IPS-NIHi11 (cell line): ENCODE data around the gene GSK3A.

Source experiments
- DNase-seq: peaks from one replicate; pipeline ENCODE4 v3.0.0; 2012; ENCODE audit warnings: mixed read lengths, low spot score

GSK3A gene

DNA sequence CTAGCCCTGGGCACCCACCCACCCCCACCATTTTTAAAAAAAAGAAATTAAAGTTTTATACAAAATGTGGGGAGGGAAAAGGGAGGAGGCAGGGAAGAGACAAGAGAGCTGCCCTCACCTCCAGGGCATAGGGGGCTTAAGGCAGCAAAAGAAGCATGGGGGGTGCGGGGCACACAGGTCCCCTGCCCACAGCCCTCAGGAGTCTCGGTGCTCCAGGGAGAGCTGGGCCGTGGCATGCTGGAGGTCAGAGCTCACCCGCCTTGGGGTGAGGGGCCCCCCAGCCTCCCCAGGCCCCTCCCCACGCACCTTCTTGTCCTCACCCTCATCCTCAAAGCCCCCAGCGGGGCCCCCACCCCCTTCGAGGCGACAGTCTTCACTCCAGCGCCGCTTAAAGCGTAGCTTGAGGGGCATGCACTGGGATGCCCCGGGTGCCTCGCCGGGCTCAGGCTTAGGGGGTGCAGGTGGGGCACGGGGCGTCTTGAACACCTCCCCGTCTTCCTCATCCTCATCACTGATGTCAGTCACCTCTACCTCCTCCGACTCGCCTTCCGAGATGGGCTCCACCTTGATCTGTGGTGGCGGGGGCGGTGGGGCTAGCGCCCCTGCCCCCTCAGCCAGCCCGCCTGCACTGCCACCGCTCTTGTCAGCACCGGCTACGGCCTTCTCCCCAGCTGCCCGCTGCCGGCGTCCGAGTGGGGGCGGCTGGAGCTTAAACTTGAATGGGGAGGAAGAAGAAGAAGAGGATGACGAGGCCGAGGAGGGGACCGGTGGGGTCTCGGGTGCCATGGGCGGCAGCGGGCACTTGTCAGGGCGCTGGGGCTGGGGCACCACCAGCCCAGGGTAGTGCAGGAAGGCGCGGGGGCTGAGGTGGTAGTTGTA is 6.1 kb upstream of the GSK3A start:
- no peak for DNase-seq

DNA sequence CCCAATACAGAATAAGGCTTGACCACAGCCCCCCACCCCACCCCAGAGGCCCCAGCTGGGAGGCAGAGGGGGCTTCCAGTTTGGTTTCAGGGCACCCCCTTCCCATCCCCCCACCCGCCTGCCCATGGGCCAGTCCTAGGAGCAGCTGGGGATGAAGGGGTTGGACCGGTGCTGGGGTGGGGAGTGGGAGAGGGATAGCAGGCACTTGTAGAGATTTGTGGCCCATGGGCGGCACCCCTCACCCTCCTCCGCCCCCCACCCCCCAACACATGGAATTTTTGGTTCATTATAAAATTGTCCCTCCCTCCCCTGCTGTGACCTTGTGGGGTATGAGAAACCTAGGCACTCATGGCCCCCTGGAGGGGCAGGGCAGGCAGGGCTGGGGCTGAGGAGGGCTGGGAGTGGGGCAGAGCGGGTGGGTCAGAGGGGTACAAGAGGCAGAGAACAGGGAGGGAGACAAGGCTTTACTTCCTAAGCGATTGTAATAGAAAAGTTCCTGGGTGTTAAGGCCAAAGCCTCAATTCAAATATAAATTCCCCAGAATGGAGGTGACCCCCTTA is 5.3 kb upstream of the GSK3A start:
- DNase-seq, result no peak

DNA sequence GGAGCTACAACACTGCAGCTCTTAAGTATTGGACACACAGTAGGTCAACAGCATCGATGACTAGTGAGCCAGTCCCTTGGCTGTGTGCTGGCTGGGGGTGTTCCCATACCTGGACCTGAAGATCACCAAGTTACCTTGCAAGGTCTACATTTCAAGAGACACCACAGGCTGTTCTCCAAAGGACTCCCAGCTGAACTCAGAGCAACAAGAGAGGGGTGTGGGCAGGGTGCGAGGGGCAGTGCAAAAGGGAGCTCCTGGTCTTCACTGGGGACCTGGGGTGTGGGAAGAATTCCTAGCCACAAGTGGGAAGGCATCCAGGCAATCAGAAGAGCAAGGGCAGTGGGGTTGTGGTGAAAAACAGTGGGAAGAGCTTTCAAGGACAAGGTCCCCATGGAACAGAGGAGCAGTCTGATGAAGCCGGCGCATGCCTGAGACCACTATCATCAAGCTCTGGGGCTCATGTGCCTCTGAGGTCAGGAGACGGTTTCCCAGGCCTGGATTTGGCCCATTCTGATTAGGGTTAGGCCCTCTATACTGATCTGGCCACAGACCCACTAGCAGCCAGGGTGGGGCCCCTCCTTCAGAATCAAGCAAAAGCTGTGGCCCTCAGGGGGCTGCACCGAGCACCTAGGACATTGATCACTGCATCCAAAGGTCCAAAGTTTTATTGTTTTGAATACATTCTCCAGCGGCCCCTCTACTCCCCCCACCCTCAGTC is 4.7 kb upstream of the GSK3A start:
- DNase-seq, result no peak

- DNase-seq, result no peak
Observed at GRCh38 chr19:42246143-42246921, 3.9 kb upstream of the GSK3A start.

- no peak for DNase-seq
Observed at GRCh38 chr19:42245231-42245630, 2.8 kb upstream of the GSK3A start.

DNA sequence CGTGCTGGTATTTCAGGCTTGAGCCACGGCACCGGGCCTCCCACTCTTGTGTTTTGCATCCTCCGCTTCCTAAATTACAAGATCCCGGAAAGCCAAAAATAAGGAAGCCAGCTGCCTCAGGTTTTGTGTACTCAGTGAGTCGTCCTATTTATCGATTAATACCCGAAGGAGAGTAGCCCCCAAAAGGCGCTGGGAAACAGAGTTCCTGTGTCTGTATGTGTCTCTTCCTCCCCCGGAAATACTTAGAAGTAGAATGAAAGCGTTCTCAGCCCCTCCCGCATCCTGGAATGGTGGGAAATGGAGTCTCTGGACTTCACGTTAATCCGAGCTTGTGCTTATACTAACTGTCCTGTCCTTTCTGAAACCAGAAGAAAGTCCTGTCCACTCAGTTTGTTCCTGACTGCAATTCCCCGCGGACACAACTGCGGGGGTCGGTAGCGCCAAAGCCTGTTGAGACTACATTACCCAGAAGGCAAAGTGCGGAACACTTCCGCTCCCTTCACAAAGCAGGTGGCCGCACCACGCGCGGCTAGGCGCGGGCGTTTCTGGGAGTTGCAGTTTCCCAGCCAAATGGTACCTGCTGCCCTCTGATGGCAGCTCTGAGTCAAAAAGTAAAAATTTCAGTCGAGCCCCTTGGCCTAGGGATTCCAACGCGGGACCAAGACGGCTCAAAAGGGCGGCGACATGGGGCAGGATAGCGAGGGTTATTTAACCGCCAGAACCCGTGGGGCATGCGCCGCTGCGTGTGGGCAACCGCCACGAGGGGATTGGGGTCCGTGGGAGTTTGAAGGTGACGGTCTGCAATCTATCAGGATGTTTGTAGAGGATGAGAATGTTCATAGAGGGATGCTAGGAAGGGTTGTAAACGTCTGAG is 2.2 kb upstream of the GSK3A start:
- peak; percentile 73 for DNase-seq

- no peak for DNase-seq
Observed at GRCh38 chr19:42242069-42242511, 312 bp downstream of the GSK3A start.

DNA sequence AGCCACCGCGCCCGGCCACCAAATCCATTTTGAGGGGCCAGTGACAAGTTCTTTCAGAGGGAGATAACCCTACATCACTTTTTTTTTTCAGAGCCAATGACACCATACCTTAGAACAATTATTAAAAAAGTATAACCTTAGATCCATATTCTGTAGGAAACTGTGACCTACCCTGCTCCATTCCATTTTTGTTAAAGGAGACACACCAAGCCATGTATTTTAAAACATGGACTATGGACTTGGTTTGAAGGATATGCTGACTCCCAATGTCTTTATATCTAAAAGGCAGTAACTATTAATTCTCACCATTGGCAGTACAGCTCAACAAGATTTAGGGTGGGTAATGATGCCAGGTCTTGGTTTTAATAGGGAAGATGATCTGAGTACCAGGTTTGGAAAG is 1.1 kb downstream of the GSK3A start:
- no peak for DNase-seq

DNA sequence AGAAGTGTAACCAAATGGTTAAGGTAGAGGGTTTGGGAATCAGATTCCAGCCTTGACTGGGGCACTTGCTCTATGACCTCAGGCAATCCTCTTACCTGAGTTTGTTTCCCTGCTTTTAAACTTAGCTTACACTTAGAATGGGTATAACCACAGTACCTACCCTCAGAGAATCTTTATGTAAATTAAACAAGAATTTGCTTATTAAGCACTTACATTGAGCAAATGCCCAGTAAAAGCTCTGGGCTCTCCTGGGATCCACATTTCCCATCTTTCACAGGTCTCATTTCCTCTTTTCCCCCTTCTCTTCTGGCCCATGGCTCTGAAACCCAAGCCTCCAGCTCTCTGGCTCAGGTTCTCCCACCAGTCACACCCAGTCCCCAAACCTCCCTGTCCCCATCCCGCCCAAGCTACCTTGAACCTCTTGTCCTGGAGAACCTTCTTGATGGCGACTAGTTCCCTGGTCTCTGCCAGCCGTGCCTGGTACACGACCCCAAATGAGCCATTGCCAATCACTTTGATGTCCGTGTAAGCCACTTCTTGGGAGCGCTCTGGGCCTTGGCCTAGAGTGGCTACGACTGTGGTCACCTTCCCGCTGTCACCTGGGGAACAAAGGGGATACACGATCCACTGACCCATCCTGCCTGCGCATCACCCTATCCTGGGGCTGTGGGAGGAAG is 2.7 kb downstream of the GSK3A start:
- DNase-seq, result no peak

GRCh38 chr19:42235181-42235580 is 7.2 kb downstream of the GSK3A start:
- DNase-seq, result no peak

GRCh38 chr19:42234364-42234763 is 8.0 kb downstream of the GSK3A start:
- DNase-seq, result no peak

DNA sequence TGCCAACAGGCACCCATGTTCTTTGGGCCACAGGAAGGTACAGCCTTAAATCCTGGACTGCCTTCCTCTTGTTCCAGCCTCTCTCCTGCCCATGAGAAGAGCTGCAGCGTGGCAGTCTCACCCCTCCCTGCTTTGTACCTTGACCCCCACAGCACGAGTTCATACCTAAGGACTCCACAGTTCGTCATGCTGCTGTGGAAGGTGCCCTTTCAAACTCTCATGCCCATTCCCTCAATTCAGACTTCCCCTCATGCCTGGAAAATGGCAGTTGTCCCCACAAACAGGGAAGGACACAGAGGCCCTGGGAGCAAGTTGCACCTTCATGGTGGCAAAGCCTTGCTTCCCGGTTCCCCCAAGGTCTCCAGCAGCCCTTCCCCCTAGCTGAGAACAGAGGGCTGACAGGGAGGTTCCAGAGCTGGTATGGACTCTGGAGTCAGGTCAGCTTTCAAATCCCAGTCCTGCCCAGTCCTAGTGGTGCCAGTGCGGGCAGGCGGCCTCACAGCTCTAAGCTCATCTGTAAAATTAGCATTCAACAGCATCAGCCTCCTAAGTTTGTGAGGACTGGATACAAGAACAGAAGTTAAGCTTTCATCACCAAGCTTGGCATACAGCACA is 8.6 kb downstream of the GSK3A start:
- DNase-seq, result no peak

GRCh38 chr19:42233106-42233505 is 9.3 kb downstream of the GSK3A start:
- DNase-seq, result no peak

GRCh38 chr19:42232435-42232834 is 10.0 kb downstream of the GSK3A start:
- no peak for DNase-seq

GRCh38 chr19:42230571-42230970 is 11.8 kb downstream of the GSK3A start:
- no peak for DNase-seq

DNA sequence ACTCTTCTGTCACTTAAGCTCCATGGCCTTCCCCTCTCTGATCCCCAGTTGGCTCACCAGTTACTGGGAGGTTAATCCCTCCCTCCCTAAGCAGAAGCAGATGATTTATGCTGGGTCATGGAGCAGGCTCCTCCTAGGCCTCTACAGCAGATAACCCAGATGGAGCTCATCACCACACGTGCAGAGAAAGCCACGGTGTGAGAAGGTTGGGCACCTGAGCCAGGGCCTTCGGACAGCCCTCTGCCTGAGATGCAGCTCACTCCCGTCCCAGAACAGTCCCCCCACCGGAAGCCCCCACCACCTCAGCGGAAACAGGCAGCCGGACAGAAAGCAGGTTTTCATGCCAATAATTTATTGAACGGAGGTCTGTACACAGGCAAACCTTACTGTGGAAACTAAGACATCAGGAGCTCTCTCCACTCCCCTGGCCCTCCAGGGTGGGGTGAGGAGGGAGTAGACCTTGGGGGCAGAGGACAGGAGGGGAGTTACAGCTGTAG is 12.5 kb downstream of the GSK3A start:
- DNase-seq, result no peak

DNA sequence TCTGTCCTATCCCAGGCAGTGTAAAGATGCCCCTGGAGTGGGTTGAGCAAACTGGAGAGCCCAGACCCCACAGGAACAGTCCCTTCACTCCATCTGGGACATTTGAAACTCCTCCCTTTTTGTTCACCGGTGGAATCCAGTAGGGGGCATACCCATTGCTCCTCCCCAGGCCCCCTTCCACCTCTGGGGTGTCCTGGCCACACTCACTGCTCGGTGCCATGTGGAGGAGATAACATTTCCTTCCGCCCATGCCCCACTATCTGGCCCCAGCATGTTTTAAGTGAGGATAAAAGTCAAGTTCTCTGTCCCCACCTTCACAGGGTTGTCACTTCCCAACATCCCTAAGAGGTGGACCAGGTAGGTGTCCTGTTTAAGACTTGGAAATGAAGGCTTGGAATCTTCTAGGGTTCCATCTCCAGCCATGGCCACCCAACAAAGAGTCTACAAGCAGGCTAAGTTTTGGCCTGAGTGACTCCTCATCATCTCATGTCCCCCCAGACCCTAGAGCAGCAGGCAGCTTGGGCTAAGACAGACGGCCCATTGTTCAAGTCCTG is 13.0 kb downstream of the GSK3A start:
- DNase-seq, result no peak

GRCh38 chr19:42228641-42229040 is 13.8 kb downstream of the GSK3A start:
- no peak for DNase-seq

GRCh38 chr19:42226886-42227285 is 15.5 kb downstream of the GSK3A start:
- no peak for DNase-seq
